Measurements from ENCODE around the gene SQSTM1.
"Not testable (repeated sequence)": the region's sequence is repeated elsewhere in the genome, so short reads cannot be mapped to it uniquely, and the experiment has no call there.

The SQSTM1 gene

DNA sequence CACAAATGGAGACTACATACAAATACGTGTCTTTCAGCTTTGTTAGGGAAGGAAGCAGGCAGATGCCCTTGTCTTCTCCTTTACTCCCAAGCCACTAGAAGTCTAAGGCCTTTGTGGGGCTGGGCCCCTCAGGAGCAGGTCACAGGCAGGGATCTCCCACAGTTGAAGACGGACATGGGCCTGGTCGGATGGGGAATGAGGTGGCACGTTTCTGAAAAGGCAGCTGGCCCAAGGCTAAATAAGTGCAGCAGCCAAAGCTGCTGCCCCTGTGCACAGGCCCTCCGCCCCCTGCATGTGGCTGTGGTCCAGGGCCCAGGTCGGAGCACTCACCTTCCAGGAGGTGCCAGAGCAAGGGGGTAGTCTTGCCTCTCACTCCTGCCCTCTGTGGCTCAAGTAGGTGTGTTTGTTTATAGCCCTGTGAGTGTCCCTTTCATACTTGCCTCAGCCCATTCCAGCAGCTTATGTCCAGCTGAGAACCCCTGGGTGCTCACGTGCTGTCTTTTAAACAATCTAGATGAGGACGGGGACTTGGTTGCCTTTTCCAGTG lies 1.8 kb downstream of the SQSTM1 start:
- in situ Hi-C loops (cut with MboI; ENCODE audit: low sequenced_read_pairs), result loop anchor here (25.0 kb wide), 1 partner anchor 265 kb away; no protein-coding TSS in a partner anchor

DNA sequence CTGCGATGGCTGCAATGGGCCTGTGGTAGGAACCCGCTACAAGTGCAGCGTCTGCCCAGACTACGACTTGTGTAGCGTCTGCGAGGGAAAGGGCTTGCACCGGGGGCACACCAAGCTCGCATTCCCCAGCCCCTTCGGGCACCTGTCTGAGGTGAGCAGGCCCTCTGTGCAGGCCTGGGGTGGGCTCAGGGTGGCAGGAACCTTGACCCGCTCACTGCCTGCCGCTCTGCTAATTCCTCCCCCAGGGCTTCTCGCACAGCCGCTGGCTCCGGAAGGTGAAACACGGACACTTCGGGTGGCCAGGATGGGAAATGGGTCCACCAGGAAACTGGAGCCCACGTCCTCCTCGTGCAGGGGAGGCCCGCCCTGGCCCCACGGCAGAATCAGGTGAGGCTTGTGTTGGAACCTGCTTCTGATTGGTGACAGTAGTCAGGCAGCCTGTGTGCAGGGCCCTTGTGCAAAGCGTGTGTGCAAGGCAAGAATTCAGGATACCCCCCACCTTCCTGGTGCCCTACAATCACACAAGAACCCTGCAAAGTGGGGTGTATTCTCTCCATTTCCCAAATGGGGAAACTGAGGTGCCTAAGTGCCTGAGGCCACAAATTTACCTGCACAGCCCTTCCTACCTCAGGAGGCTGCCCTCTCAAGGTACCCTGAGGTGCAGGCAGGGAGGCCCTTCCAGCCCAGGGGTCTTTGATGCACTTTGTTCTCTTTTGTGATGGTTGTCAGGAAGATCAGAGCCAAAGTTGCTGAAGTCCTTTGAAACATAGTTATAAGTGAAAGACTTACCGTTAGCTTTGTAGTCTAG lies 3.4 kb downstream of the SQSTM1 start:
- in situ Hi-C loops (cut with MboI; ENCODE audit: low sequenced_read_pairs), result loop anchor here (25.0 kb wide), 1 partner anchor 263 kb away; no protein-coding TSS in a partner anchor

DNA sequence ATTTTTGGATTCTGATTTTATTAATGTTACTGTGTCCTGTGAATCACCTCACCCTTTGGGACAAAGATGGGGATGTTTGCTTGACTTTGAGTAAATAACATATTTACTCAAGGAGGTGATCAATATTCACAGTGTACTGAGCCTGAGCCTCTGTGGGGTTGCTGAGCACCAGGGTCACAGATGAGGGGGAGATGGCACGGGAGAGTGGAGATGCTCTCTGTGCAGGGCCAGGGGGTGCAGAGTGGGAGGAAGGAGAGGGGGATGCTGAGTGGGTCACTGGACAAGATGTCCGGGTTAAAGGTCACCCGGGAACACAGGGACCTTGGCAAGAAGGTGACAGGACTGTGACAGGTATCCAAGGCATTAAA lies 4.0 kb downstream of the SQSTM1 start:
- in situ Hi-C loops (cut with MboI; ENCODE audit: low sequenced_read_pairs), result loop anchor here (25.0 kb wide), 1 partner anchor 263 kb away; no protein-coding TSS in a partner anchor

DNA sequence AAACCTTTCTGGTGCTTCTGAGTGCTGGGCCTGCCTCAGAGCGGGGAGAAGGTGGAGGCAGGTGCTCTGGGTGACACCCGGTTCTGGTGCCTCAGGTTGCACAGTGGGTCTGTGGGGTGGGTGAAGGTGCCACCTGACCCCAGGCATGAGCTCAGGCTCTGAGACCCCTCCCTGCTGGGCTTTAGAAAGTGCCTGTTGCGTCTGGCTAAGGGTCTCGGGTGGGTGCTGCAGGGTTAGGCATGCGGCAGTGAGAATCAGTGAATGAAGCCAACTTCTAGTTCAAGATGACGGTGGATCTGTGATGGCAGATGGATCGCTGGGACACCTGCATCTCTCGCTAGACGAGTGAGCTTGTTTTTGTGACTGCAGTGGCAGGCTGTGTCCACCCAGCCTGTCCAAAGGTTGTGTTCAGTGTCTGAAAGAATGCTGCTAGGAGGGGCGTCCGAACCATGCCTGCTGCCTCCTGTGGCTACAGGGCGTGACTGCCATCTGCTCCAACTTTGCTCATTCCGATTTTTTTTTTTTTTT lies 5.0 kb downstream of the SQSTM1 start:
- in situ Hi-C loops (cut with MboI; ENCODE audit: low sequenced_read_pairs), result no loop called here

GRCh38 chr5:179827680-179828079 lies 7.0 kb downstream of the SQSTM1 start:
- in situ Hi-C loops (cut with MboI; ENCODE audit: low sequenced_read_pairs), result no loop called here

DNA sequence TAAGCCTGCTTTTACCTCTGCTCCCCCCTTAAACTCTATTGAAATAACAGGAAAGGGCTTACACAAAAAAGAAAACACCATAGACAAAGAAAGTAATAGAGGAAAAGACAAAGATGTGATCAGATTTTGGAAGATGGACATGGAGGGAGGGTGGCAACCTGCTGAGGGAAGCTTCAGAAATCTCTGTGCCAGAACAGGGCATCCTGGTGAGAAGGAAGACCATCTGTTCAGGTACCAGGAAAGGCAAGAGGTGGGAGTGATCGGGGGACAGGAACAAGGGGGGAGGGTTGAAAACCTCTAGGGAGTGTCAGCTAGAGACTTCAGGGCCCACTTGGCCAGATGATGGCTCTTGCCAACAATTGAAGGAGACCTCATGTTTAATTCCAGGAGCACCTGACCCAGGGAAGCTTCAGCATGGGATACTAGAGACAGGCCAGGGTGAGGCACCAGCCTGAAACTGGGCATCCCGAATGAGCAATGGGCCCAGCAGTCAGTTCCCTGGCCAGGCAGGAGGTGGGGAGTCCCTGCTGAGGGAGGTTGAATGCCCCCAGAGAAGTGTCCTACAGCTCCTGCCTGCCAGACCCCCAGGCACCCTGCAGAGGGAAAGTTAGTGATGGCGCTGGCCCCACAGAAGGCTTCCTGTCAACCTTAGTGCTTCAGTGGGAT lies 8.2 kb downstream of the SQSTM1 start:
- in situ Hi-C loops (cut with MboI; ENCODE audit: low sequenced_read_pairs), result no loop called here

DNA sequence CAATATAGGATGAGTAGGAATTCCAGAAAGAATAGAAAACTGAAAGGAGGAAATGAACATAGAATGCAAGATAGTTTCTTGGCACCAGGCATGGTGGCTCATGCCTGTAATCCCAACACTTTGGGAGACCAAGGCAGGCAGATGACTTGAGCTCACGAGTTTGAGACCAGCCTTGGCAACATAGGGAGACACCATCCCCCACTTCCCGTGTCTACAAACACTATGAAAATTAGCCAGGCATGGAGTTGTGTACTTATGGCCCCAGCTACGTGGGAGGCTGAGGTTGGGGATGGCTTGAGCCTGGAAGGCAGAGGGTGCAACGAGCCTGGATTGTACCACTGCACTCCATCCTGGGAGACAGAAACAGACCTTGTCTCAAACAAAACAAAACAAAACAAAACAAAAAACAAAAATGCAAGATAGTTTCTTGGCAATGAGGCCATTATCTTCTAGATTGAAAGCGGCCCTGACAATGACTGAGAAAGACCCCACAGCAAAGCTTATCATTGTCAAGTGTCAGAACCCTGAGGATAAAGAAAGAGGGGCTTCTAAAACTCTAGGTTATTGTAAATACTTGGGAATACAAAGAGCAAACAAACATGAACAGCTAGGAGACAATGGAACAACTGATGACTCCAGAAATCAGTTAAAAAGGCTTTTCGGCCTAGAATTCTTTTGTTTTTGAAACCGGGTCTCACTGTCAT lies 9.2 kb downstream of the SQSTM1 start:
- in situ Hi-C loops (cut with MboI; ENCODE audit: low sequenced_read_pairs), result no loop called here

DNA sequence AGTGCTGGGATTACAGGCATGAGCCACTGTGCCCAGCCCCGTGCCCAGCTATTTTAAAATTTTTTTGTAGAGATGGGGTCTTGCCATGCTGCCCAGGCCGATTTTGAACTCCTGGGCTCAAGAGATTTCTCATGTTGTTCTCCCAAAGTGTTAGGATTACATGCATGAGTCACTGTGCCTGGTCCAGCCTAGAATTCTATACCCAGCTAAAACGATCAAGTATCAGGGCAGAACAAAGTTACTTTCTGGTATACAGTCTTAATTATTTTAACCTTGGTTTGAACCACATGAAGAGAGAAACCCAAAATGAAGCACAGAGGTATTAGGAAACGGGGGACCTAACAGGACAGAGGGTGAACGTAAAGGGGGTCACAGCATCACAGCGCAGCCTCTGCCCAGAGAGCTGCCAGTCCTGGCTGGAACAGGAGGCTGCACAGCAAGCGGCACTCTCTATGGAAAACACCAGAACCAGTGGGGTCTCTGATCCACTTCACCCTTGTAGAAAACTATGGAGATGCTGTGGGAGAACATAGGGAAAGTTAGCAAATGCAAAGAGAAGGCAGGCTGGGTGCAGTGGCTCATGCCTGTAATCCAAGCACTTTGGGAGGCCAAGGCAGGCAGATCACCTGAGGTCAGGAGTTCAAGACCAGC lies 10.2 kb downstream of the SQSTM1 start:
- in situ Hi-C loops (cut with MboI; ENCODE audit: low sequenced_read_pairs), result no loop called here

- in situ Hi-C loops (cut with MboI; ENCODE audit: low sequenced_read_pairs), result no loop called here
These were observed 11.5 kb downstream of the SQSTM1 start for GRCh38 chr5:179832039-179832745.

DNA sequence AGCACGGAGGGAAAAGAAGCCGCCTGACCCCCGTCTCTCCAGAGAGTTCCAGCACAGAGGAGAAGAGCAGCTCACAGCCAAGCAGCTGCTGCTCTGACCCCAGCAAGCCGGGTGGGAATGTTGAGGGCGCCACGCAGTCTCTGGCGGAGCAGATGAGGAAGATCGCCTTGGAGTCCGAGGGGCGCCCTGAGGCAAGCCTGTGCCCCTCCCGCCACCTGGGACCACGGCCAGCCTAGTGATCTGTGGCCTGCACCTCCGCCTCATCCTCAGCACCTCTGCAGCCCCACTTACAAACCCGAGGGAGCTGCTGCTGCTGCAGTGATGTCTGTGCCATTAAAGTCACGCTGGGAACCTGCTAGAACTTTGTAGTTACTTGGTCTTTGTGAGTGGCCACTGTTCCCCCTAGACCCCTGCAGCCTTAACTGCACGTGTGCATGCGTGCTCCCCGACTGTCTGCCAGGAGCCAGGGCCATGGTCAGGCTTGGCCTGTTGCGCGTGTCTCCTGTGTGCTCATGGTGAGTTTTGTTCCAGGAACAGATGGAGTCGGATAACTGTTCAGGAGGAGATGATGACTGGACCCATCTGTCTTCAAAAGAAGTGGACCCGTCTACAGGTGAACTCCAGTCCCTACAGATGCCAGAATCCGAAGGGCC lies 12.5 kb downstream of the SQSTM1 start:
- in situ Hi-C loops (cut with MboI; ENCODE audit: low sequenced_read_pairs), result no loop called here

- in situ Hi-C loops (cut with MboI; ENCODE audit: low sequenced_read_pairs), result no loop called here
These were observed 13.0 kb downstream of the SQSTM1 start for GRCh38 chr5:179833709-179834070.

DNA sequence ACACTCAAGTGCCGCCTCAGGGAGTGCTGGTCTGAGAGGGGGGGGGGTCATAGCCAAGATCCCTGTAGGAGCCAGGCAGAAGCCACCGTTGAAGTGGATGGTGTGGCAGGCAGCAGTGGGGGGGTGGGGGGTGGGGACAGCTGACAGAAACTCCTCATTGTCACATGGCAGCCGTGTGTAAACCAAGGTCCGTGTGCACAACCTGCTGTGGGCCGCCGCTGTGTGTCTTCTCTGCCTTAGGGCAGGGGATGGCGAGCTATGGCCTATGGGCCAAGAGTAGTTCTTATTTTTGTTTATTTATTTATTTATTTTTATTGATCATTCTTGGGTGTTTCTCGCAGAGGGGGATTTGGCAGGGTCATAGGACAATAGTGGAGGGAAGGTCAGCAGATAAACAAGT lies 13.4 kb downstream of the SQSTM1 start:
- in situ Hi-C loops (cut with MboI; ENCODE audit: low sequenced_read_pairs), result no loop called here

GRCh38 chr5:179834871-179835270 lies 14.2 kb downstream of the SQSTM1 start:
- in situ Hi-C loops (cut with MboI; ENCODE audit: low sequenced_read_pairs), result not testable (repeated sequence)

- in situ Hi-C loops (cut with MboI; ENCODE audit: low sequenced_read_pairs), result no loop called here
These were observed 15.7 kb downstream of the SQSTM1 start for GRCh38 chr5:179836225-179837019.

GRCh38 chr5:179837076-179838011 lies 16.6 kb downstream of the SQSTM1 start:
- in situ Hi-C loops (cut with MboI; ENCODE audit: low sequenced_read_pairs), result no loop called here

DNA sequence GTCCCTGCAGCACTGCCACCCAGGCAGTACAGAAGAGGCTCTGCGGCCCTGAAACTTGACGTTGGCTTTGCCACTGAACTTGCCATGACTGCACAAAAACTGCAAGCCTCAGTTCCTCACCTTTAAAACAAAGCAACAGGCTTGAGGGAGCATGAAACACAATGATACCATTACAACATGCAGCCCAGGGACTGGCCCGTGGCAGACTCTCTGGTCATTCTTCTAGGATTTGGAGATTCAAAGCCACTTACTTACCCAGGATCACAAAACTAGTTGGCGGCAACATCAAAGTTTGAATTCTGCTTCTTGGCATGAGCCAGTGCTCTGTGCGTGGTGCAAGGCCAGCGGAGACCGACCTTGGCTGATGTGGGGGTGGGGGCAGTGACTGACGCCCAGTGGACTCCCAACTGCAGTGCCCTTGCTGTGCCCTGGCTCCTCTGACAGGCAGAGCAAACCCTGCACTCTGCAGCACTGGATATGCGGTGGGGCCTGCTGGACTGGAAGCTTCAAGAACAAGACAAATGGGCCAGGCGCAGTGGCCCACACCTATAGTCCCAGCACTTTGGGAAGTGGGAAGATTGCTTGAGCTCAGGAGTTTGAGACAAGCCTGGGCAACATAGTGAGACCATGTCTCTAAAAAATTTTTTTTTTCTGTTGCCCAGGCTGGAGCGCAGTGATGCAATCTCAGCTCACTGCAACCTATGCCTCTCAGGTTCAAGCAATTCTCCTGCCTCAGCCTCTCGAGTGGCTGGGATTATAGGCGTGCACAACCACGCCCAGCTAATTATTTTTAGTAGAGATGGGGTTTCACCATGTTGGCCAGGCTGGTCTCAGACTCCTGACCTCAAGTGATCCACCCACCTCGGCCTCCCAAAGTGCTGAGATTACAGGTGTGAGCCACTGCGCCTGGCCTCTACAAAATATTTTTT lies 18.9 kb downstream of the SQSTM1 start:
- in situ Hi-C loops (cut with MboI; ENCODE audit: low sequenced_read_pairs), result no loop called here

GRCh38 chr5:179840321-179840720 lies 19.6 kb downstream of the SQSTM1 start:
- in situ Hi-C loops (cut with MboI; ENCODE audit: low sequenced_read_pairs), result no loop called here
